Smooth muscle cell (in vitro differentiated cells): ENCODE measurements around the gene HAS3. TPM values are rescaled to one million over a fixed set of nuclear protein-coding genes. Genes with fewer than 3 reads are reported as not detected.
"Not testable (repeated sequence)": the region's sequence is repeated elsewhere in the genome, so short reads cannot be mapped to it uniquely, and the experiment has no call there.

Experiments used
- DNase-seq: peaks from one replicate; lab custom pipeline; 2025; ENCODE audit not compliant: unreplicated experiment; lab: John Stamatoyannopoulos, UW
- H2AFZ ChIP-seq: fragments of 200-600 bp; sonication (generic); 2 replicates; pipeline ENCODE4 v1.6.0; 2016; ENCODE audit warnings: antibody characterized with exemption, low read depth, mild to moderate bottlenecking
- H3F3A ChIP-seq: fragments of 200-600 bp; sonication (generic); 2 replicates; pipeline ENCODE4 v1.6.0; 2017; ENCODE audit warnings: antibody characterized with exemption, low read depth
- H3K27ac ChIP-seq: fragments of 200-600 bp; sonication (generic); 2 replicates; pipeline ENCODE4 v1.5.1; 2016; ENCODE audit warnings: low read depth, mild to moderate bottlenecking
- H3K27me3 ChIP-seq: fragments of 200-600 bp; sonication (generic); 2 replicates; pipeline ENCODE4 v1.6.1; 2016; ENCODE audit warnings: low read depth, mild to moderate bottlenecking
- H3K36me3 ChIP-seq: fragments of 200-600 bp; sonication (generic); 2 replicates; pipeline ENCODE4 v1.5.1; 2016; ENCODE audit warnings: low read depth
- H3K4me1 ChIP-seq: fragments of 200-600 bp; sonication (generic); 2 replicates; pipeline ENCODE4 v1.5.1; 2016; ENCODE audit warnings: low read depth
- H3K4me2 ChIP-seq: fragments of 200-600 bp; sonication (generic); 2 replicates; pipeline ENCODE4 v1.6.0; 2016; ENCODE audit warnings: mild to moderate bottlenecking
- H3K4me3 ChIP-seq: fragments of 200-600 bp; sonication (generic); 2 replicates; pipeline ENCODE4 v1.5.1; 2016; ENCODE audit warnings: mild to moderate bottlenecking
- H3K79me2 ChIP-seq: fragments of 200-600 bp; sonication (generic); 2 replicates; pipeline ENCODE4 v1.6.0; 2016; ENCODE audit warnings: low read depth, mild to moderate bottlenecking
- H3K9ac ChIP-seq: fragments of 200-600 bp; sonication (generic); 2 replicates; pipeline ENCODE4 v1.6.0; 2016; ENCODE audit warnings: low read depth
- H3K9me3 ChIP-seq: fragments of 200-600 bp; sonication (generic); replicated peaks from 2 replicates; pipeline ENCODE4 v1.5.1; 2016; ENCODE audit warnings: low read depth
- H4K20me1 ChIP-seq: fragments of 200-600 bp; sonication (generic); 2 replicates; pipeline ENCODE4 v1.6.0; 2016; ENCODE audit warnings: low read depth
- WGBS: methylation state at CpG from one replicate; pipeline ENCODE4 v1.1.7; 2016; ENCODE audit warnings: low lambda C conversion rate; 5-methylcytosine and 5-hydroxymethylcytosine counted together
- polyA plus RNA-seq: library from polyadenylated mRNA; unstranded; fragments of >200 nt; fragmentation: Nextera tagmentation; extraction: Ambion mirVana; gene quantifications from 2 replicates; pipeline ENCODE4 v1.2.1, GENCODE V29; 2016
- total RNA-seq: library from RNA; depleted of rRNA; stranded (reverse); fragments of >200 nt; gene quantifications from 2 replicates; pipeline ENCODE4 v1.2.3, GENCODE V29; 2014
- TF ChIP-seq, protein P1 (sequence below): fragments of 200-600 bp; sonication (generic); IDR thresholded peaks from 2 replicates; pipeline ENCODE4 v1.5.1; 2017; ENCODE audit warnings: borderline replicate concordance, mild to moderate bottlenecking, antibody characterized with exemption; ENCODE audit not compliant: insufficient read depth, poor library complexity, severe bottlenecking

HAS3 gene
- total and polyA plus RNA-seq, 2 experiments from 2014 or later = 0.39 to 2.7 TPM

DNA sequence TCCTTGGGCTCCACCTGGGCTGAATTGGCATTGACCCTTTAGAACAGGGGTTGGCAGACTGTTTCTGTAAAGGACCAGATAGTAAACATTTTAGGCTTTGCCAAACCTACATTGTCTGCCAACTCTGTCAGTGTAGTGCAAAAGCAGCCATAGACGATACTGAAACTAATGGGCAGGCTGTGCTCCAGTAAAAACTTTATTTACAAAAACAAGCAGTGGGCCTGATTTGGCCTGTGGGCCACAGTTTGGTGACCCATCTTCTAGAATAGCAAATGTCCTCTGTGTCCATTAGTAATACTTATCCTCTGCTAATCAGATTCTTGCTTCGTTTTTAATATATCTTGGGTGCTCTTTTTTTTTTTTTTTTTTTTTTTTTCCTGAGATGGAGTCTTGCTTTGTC is 33.2 kb downstream of the HAS3 start:
- peaks cover 36% of the 10 kb centered on the region for H3K79me2 ChIP-seq
- no peak overlapping the region for H3K4me3 ChIP-seq
- H3K9ac ChIP-seq = no peak overlapping the region
- peaks cover 9% of the 10 kb centered on the region for H3K36me3 ChIP-seq
- H3K4me1 ChIP-seq = peaks cover 4% of the 10 kb centered on the region
- no peaks in the 10 kb centered on the region for H3K27me3 ChIP-seq
- H3K4me2 ChIP-seq = no peak overlapping the region
- 100% methylated on average over 2 of the region's 2 CpGs for WGBS
- H4K20me1 ChIP-seq = peaks cover 7% of the 10 kb centered on the region
- no peak for DNase-seq
- H3K9me3 ChIP-seq = no peaks in the 10 kb centered on the region
- H2AFZ ChIP-seq = no peak overlapping the region
- TF ChIP-seq, protein P1, sequence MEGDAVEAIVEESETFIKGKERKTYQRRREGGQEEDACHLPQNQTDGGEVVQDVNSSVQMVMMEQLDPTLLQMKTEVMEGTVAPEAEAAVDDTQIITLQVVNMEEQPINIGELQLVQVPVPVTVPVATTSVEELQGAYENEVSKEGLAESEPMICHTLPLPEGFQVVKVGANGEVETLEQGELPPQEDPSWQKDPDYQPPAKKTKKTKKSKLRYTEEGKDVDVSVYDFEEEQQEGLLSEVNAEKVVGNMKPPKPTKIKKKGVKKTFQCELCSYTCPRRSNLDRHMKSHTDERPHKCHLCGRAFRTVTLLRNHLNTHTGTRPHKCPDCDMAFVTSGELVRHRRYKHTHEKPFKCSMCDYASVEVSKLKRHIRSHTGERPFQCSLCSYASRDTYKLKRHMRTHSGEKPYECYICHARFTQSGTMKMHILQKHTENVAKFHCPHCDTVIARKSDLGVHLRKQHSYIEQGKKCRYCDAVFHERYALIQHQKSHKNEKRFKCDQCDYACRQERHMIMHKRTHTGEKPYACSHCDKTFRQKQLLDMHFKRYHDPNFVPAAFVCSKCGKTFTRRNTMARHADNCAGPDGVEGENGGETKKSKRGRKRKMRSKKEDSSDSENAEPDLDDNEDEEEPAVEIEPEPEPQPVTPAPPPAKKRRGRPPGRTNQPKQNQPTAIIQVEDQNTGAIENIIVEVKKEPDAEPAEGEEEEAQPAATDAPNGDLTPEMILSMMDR = no peak
- H3K27ac ChIP-seq = no peak overlapping the region
- H3F3A ChIP-seq = no peaks in the 10 kb centered on the region

DNA sequence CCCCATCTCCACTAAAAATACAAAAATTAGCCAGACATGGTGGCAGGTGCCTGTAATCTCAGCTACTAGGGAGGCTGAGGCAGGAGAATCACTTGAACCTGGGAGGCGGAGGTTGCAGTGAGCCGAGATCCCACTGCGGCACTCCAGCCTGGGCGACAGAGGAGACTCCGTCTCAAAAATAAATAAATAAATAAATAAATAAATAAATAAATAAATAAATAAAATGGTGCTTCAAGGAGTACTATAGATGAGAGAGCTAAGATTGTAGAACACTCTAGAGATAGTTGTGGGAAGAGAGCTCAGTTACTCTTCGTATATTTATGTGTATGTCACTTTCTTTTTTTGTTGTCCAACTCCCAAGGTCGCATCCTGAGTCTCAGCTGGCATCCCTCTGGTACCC is 34.0 kb downstream of the HAS3 start:
- not testable (repeated sequence) for H3F3A ChIP-seq, H3K36me3 ChIP-seq, H4K20me1 ChIP-seq, H2AFZ ChIP-seq, H3K9ac ChIP-seq, H3K4me1 ChIP-seq, H3K9me3 ChIP-seq, H3K4me3 ChIP-seq, DNase-seq, H3K27me3 ChIP-seq, H3K4me2 ChIP-seq, H3K27ac ChIP-seq
- over 99% methylated on average over 7 of the region's 7 CpGs for WGBS
- peaks cover 27% of the 10 kb centered on the region for H3K79me2 ChIP-seq

DNA sequence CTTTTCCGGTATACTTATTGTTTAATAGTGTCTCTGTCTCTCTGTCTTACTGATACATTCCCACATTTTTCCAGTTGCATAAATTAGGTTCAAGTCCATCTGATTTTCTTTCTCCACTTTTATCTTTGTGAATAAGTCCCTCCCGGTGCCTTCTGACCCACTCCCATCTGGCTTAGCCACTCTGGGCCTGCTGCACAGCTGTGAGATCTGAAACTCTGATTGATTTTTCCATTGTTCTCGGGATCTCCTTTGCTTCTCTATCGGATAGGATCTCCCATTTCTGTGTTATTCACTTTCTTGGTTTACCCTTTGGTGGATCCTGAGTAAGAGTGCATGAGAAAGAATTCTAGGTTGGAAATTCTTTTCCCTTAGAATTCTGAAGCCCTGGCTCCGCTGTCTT is 35.6 kb downstream of the HAS3 start:
- H3K27me3 ChIP-seq = no peaks in the 10 kb centered on the region
- TF ChIP-seq, protein P1 = no peak
- H3K9me3 ChIP-seq = no peaks in the 10 kb centered on the region
- H4K20me1 ChIP-seq = no peaks in the 10 kb centered on the region
- H2AFZ ChIP-seq = no peak overlapping the region
- H3K9ac ChIP-seq = no peak overlapping the region
- no peak overlapping the region for H3K4me3 ChIP-seq
- H3K27ac ChIP-seq = no peak overlapping the region
- peaks cover 9% of the 10 kb centered on the region for H3K36me3 ChIP-seq
- no peaks in the 10 kb centered on the region for H3F3A ChIP-seq
- no peaks in the 10 kb centered on the region for H3K4me1 ChIP-seq
- H3K4me2 ChIP-seq = no peak overlapping the region
- WGBS = 97% methylated on average over 5 of the region's 5 CpGs
- H3K79me2 ChIP-seq = peaks cover 12% of the 10 kb centered on the region
- DNase-seq = no peak

DNA sequence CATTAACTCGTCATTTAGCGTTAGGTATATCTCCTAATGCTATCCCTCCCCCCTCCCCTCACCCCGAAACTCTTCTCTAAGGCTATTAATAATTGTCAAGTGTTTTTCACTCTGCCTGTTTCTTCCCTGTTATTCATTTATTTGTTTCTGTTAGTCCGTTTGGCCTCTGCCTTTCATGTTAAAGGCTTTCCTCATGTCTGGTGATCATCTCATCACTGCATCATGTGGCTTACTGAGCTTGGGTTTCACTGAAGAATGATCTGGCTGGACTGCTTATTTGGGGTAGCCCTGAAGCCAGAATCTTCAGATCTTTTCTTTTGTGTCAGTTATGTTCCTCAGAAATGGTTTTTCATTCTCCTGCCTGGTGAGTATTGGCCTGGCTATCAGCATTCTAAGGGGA is 36.5 kb downstream of the HAS3 start:
- H3K36me3 ChIP-seq = peaks cover 9% of the 10 kb centered on the region
- no peak for DNase-seq
- H3K4me3 ChIP-seq = no peak overlapping the region
- TF ChIP-seq, protein P1 = no peak
- no peak overlapping the region for H3K4me2 ChIP-seq
- H3K27ac ChIP-seq = no peak overlapping the region
- H2AFZ ChIP-seq = no peak overlapping the region
- H3K9ac ChIP-seq = no peak overlapping the region
- H3K4me1 ChIP-seq = no peaks in the 10 kb centered on the region
- H3K27me3 ChIP-seq = no peaks in the 10 kb centered on the region
- peaks cover 3% of the 10 kb centered on the region for H3K79me2 ChIP-seq
- H3K9me3 ChIP-seq = no peaks in the 10 kb centered on the region
- H4K20me1 ChIP-seq = no peaks in the 10 kb centered on the region
- no peaks in the 10 kb centered on the region for H3F3A ChIP-seq
- 95% methylated on average over 4 of the region's 4 CpGs for WGBS
